Choroid plexus epithelial cell (primary cell): ENCODE results near the gene PCDHGB3.
"Not testable (repeated sequence)": the region's sequence is repeated elsewhere in the genome, so short reads cannot be mapped to it uniquely, and the experiment has no call there.

Experiments used
- DNase-seq: peaks from one replicate; pipeline ENCODE4 v3.0.0-alpha.2; 2010; ENCODE audit warnings: low read depth
- H3K4me3 ChIP-seq: 2 replicates; pipeline ENCODE4 v1.5.1; 2011; ENCODE audit warnings: low read depth, mild to moderate bottlenecking, control low read depth, low read length, moderate library complexity
- CTCF ChIP-seq: conservative IDR thresholded peaks from 2 replicates; pipeline ENCODE4 v1.5.1; 2011; ENCODE audit warnings: low read depth, mild to moderate bottlenecking, control low read depth, inconsistent platforms, low read length, moderate library complexity

The PCDHGB3 gene

GRCh38 chr5:141369994-141370848 is at the start of gene PCDHGB3:
PCDHGB3 (plus strand) TSS chr5:141370242; CDS start chr5:141370395, 153 bp downstream.
- H3K4me3 ChIP-seq = peak within 1 kb of the TSS; percentile 37
- DNase-seq = peak; percentile 64
- TF ChIP-seq CTCF = peak; percentile 59

- no peak for TF ChIP-seq CTCF
- no peak for DNase-seq
- no peak overlapping the region for H3K4me3 ChIP-seq
Observed at GRCh38 chr5:141322261-141322660, 47.8 kb upstream of the PCDHGB3 start.

- peak; percentile 79 for DNase-seq
- TF ChIP-seq CTCF = peak; percentile 82
- peak overlapping the region; percentile 59 for H3K4me3 ChIP-seq
Observed at GRCh38 chr5:141326088-141326854, 43.8 kb upstream of the PCDHGB3 start.

GRCh38 chr5:141328231-141328630 is 41.8 kb upstream of the PCDHGB3 start:
- no peak for DNase-seq
- no peak for TF ChIP-seq CTCF
- no peak overlapping the region for H3K4me3 ChIP-seq

GRCh38 chr5:141330299-141331080 is 39.6 kb upstream of the PCDHGB3 start, which contains the start of gene PCDHGA1:
PCDHGA1 (plus strand) TSS chr5:141330514.
- peak; percentile 53 for TF ChIP-seq CTCF
- peak within 1 kb of the TSS; percentile 22 for H3K4me3 ChIP-seq
- DNase-seq = peak; percentile 67

GRCh38 chr5:141332571-141332970 is 37.5 kb upstream of the PCDHGB3 start:
- DNase-seq, H3K4me3 ChIP-seq: not testable (repeated sequence)
